ENCODE results near the gene GRPR. TPM values are rescaled to one million over a fixed set of nuclear protein-coding genes. Genes with fewer than 3 reads are reported as not detected.
"Not testable (repeated sequence)": the region's sequence is repeated elsewhere in the genome, so short reads cannot be mapped to it uniquely, and the experiment has no call there.

GRPR gene
- total RNA-seq, 1 donor from 2014 or later: 0.16 TPM

DNA sequence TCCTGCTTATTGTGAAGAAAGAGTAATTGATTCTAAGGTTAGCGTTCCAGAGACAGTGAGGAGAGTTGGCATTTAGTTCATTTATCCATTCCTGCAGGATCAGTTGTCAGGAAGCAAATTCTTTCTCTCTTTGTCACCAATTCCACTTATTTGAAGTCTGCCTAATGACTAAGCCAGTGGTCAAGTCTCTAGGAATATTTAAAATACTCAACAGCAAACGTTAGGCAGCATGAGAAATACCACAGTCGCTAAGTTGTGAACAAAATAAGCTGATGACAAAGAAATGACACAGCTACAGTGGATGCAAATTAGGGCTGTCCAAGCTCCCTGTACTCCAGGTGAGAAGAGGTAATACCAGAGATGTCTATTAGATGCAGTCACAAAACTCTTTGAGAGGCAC lies 37.4 kb downstream of the GRPR start:
- intact Hi-C loops (cut with micrococcal nuclease): no loop called here
- ChIA-PET CTCF (no interaction called here), POLR2A (no interaction called here)
- ATAC-seq (ENCODE audit: low read depth) (no peak), DNase-seq (no peak)
- Mint-ChIP-seq H3K27ac (no peak overlapping the region), H3K4me3 (no peak overlapping the region), H3K36me3 (ENCODE audit: low read depth) (no peaks in the 10 kb centered on the region), H3K9me3 (no peaks in the 10 kb centered on the region), H3K27me3 (no peaks in the 10 kb centered on the region), H3K4me1 (no peaks in the 10 kb centered on the region)
- TF ChIP-seq CTCF (IDR thresholded peaks at IDR 0.05): no peak

- H3K27me3 Mint-ChIP-seq: not testable (repeated sequence)
Measured at GRCh38 chrX:16161173-16161572, 37.8 kb downstream of the GRPR start.

GRCh38 chrX:16162391-16162790 lies 39.0 kb downstream of the GRPR start:
- no peaks in the 10 kb centered on the region for H3K36me3 Mint-ChIP-seq (ENCODE audit: low read depth)
- no peak overlapping the region for H3K27ac Mint-ChIP-seq
- ATAC-seq (ENCODE audit: low read depth) (no peak), DNase-seq (no peak)
- no peaks in the 10 kb centered on the region for H3K4me1 Mint-ChIP-seq
- H3K9me3 Mint-ChIP-seq: no peaks in the 10 kb centered on the region
- ChIA-PET CTCF (no interaction called here), POLR2A (no interaction called here)
- no peaks in the 10 kb centered on the region for H3K27me3 Mint-ChIP-seq
- intact Hi-C loops (cut with micrococcal nuclease): no loop called here
- TF ChIP-seq CTCF (IDR thresholded peaks at IDR 0.05): no peak
- no peak overlapping the region for H3K4me3 Mint-ChIP-seq

More at GRCh38 chrX:16161173-16161572, 37.8 kb downstream of the GRPR start:
- H3K36me3 Mint-ChIP-seq (ENCODE audit: low read depth); intact Hi-C loops (cut with micrococcal nuclease); DNase-seq; ATAC-seq (ENCODE audit: low read depth); CTCF ChIA-PET; H3K9me3 Mint-ChIP-seq; H3K27ac Mint-ChIP-seq; H3K4me1 Mint-ChIP-seq; H3K4me3 Mint-ChIP-seq; POLR2A ChIA-PET: not testable (repeated sequence)

GRCh38 chrX:16164748-16165147 lies 41.4 kb downstream of the GRPR start:
- no peak for DNase-seq
- H3K36me3 Mint-ChIP-seq (ENCODE audit: low read depth): no peaks in the 10 kb centered on the region
- no peak overlapping the region for H3K4me3 Mint-ChIP-seq
- POLR2A ChIA-PET: no interaction called here
- H3K27ac Mint-ChIP-seq: no peak overlapping the region
- no peaks in the 10 kb centered on the region for H3K4me1 Mint-ChIP-seq
- CTCF ChIA-PET: no interaction called here
- no peak for ATAC-seq (ENCODE audit: low read depth)
- no peak for TF ChIP-seq CTCF (IDR thresholded peaks at IDR 0.05)
- intact Hi-C loops (cut with micrococcal nuclease): no loop called here
- H3K27me3 Mint-ChIP-seq: no peaks in the 10 kb centered on the region
- no peaks in the 10 kb centered on the region for H3K9me3 Mint-ChIP-seq

DNA sequence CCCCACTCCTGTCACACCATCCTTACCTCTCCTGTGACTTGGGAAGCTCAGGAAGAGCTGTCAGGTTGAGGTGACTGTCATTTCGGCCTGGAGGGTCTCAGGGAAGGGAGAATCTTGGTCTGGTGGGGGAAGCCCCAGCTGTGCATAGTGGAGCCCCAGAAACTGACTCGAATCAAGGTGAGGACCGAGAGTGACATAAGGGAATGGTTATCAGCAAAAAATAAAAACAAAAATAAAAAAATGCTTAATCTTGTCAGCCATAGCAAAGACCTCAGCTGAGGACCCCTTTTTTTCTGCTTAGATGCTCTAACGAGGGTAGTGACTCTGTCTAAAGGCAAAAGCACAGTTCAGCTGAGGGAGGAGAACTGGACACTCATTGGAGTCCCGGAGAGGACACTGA lies 43.8 kb downstream of the GRPR start, which contains the start of gene MAGEB17:
Gene MAGEB17 (plus strand): TSS at position 301 of the 400 bp plus-strand sequence. CDS start 2,902 bp downstream, outside the sequence.
- Mint-ChIP-seq H3K4me1 (no peaks in the 10 kb centered on the region), H3K36me3 (ENCODE audit: low read depth) (no peaks in the 10 kb centered on the region), H3K9me3 (no peaks in the 10 kb centered on the region), H3K27me3 (no peaks in the 10 kb centered on the region), H3K4me3 (no peak within 1 kb of the TSS), H3K27ac (no peak within 1 kb of the TSS)
- DNase-seq (no peak), ATAC-seq (ENCODE audit: low read depth) (no peak)
- ChIA-PET CTCF (no interaction called here), POLR2A (no interaction called here)
- intact Hi-C loops (cut with micrococcal nuclease): no loop called here
- TF ChIP-seq CTCF (IDR thresholded peaks at IDR 0.05): no peak

GRCh38 chrX:16171039-16171438 lies 47.7 kb downstream of the GRPR start:
- Mint-ChIP-seq H3K27ac (no peak overlapping the region), H3K4me1 (no peaks in the 10 kb centered on the region), H3K27me3 (peaks cover 3% of the 10 kb centered on the region), H3K9me3 (no peaks in the 10 kb centered on the region), H3K36me3 (ENCODE audit: low read depth) (no peaks in the 10 kb centered on the region), H3K4me3 (no peak overlapping the region)
- intact Hi-C loops (cut with micrococcal nuclease): no loop called here
- POLR2A ChIA-PET: no interaction called here
- no peak for ATAC-seq (ENCODE audit: low read depth)
- CTCF ChIA-PET: no interaction called here
- DNase-seq: no peak
- TF ChIP-seq CTCF (IDR thresholded peaks at IDR 0.05): no peak

All from activated B cell treated with CpG ODN at 0.5 μM for 24 hours (primary cell).